K562 (cell line): ENCODE results near the gene SDCCAG8.

Experiments
- AFF4 ChIP-seq: sonication (generic); formaldehyde crosslinking; IDR thresholded peaks from 2 replicates; pipeline ENCODE4 v1.8.0; 2023; ENCODE audit warnings: mild to moderate bottlenecking, missing genetic modification reagents
- BMI1 ChIP-seq: fragments of 150-350 bp; IDR thresholded peaks from 2 replicates; pipeline ENCODE4 v1.6.1; 2014; ENCODE audit warnings: low read length
- CBX2 ChIP-seq: fragments of 200-600 bp; sonication (generic); IDR thresholded peaks from one replicate; pipeline ENCODE4 v1.6.1; 2012; ENCODE audit warnings: mild to moderate bottlenecking, low read length, inconsistent platforms; ENCODE audit not compliant: insufficient read depth, poor library complexity, severe bottlenecking
- CTCF ChIP-seq, 3 experiments: IDR thresholded peaks in 2 of 3; conservative IDR thresholded peaks in 1 of 3; 2 replicates each; pipeline ENCODE4 v1.5.1; 2011 to 2012; ENCODE audit warnings: low read length in 3 of 3, mild to moderate bottlenecking in 3 of 3, control low read depth in 2 of 3, improper control_type of control experiment in 1 of 3, inconsistent platforms in 1 of 3, low read depth in 1 of 3, mixed read lengths in 1 of 3, moderate library complexity in 1 of 3; ENCODE audit not compliant: insufficient read depth in 2 of 3
- EWSR1 ChIP-seq: fragments of 450-650 bp; IDR thresholded peaks from 2 replicates; pipeline ENCODE4 v1.6.1; 2018; ENCODE audit warnings: borderline replicate concordance, mild to moderate bottlenecking, low read depth, moderate library complexity; ENCODE audit not compliant: partially characterized antibody
- HDAC6 ChIP-seq: IDR thresholded peaks from 2 replicates; pipeline ENCODE4 v1.6.1; 2012; ENCODE audit warnings: low read depth, mild to moderate bottlenecking, control low read depth, inconsistent platforms, low read length, moderate library complexity
- KDM1A ChIP-seq, 2 experiments: fragments of 450-650 bp; IDR thresholded peaks; 2 replicates each; pipeline ENCODE4 v1.6.1; 2016; ENCODE audit warnings: mild to moderate bottlenecking in 2 of 2
- POLR2A ChIP-seq: fragments of 450-650 bp; conservative IDR thresholded peaks from 2 replicates; pipeline ENCODE4 v1.6.1; 2016
- TEAD4 ChIP-seq, 2 experiments: sonication (generic) in 1 of 2; formaldehyde crosslinking in 1 of 2; IDR thresholded peaks; 2 replicates each; pipeline versions ENCODE4 v1.6.1 to v1.8.0; 2012 to 2022; ENCODE audit warnings: borderline replicate concordance in 1 of 2, inconsistent platforms in 1 of 2, low read length in 1 of 2, mild to moderate bottlenecking in 1 of 2, missing genetic modification reagents in 1 of 2
- UBTF ChIP-seq, 2 experiments: IDR thresholded peaks; 2 replicates each; pipeline ENCODE4 v1.6.1; 2012; ENCODE audit warnings: improper control_type of control experiment in 2 of 2, low read depth in 2 of 2, low read length in 2 of 2, borderline replicate concordance in 1 of 2

- no peak for TF ChIP-seq POLR2A
- no peak for TF ChIP-seq HDAC6
- no peak for TF ChIP-seq KDM1A (IDR thresholded peaks at IDR 0.05)
- TF ChIP-seq BMI1: no peak
- TF ChIP-seq CBX2: no peak
- TF ChIP-seq EWSR1: no peak
- no peak for TF ChIP-seq TEAD4 (IDR thresholded peaks at IDR 0.05; ENCODE audit: low read length)
- TF ChIP-seq TEAD4 (CRISPR knock-in tag; IDR thresholded peaks at IDR 0.05; ENCODE audit: borderline replicate concordance): no peak
- no peak for TF ChIP-seq AFF4 (CRISPR knock-in tag)
- TF ChIP-seq CTCF (IDR thresholded peaks at IDR 0.05 in 2 of 3, conservative IDR thresholded peaks at IDR 0.05 in 1 of 3; ENCODE audit: insufficient read depth in 2 of 3, low read depth in 1 of 3, low read length in 3 of 3): no peak
- TF ChIP-seq UBTF (IDR thresholded peaks at IDR 0.05; ENCODE audit: borderline replicate concordance in 1 of 2, low read depth in 2 of 2, low read length in 2 of 2): no peak
These were observed 259.1 kb downstream of the SDCCAG8 start for GRCh38 chr1:243514927-243515326.
